Head of caudate nucleus (tissue), 42 donors: ENCODE data around the gene KAT2B.

Experiments
- DNase-seq, 42 donors: peaks; one replicate each; pipeline versions ENCODE4 v3.0.0 to v3.0.0-alpha.2; 2020 to 2021; ENCODE audit warnings: mixed read lengths in 7 of 42
- intact Hi-C: fragments of 100-400 bp; cut with DNase I; formaldehyde crosslinking; loops from one replicate; pipeline ENCODE4 v1.15.0; 2022

KAT2B gene

DNA sequence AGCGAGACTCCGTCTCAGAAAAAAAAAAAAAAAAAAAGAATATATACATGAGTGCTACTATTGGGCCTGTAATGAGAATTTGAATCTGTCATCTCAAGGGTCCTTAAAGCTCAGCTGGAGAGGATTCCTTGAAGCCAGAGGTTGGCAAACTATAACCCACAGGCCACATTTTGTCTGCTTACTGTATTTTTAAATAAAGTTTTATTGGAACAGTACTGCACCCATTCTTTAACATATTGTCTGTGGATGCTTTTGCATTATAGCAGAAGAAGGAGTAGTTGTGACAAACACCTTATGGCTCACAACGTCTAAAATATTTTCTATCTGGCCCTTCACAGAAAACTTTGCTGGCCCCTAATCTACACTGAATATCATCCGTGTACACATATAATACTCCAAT is 85.0 kb downstream of the KAT2B start:
- no peak for DNase-seq
- intact Hi-C loops = no loop called here

DNA sequence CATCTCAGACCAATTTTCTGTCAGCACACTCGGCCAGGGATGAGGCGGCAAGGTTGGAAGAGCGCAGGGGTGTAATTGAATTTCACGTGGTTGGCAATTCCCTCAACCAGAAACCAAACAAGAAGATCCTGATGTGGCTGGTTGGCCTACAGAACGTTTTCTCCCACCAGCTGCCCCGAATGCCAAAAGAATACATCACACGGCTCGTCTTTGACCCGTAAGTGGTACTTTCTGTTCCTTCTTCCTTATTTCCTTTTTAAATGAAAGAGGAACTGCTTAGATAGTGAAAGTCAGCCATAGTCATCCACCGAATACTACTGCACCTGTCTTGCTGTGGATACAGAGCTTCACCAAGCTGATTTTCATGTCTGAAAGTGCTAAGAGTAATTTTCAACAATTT is 85.7 kb downstream of the KAT2B start:
- intact Hi-C loops = no loop called here
- peak in 8 of 42 donors; percentile 6 to 32 (median 14) for DNase-seq

DNA sequence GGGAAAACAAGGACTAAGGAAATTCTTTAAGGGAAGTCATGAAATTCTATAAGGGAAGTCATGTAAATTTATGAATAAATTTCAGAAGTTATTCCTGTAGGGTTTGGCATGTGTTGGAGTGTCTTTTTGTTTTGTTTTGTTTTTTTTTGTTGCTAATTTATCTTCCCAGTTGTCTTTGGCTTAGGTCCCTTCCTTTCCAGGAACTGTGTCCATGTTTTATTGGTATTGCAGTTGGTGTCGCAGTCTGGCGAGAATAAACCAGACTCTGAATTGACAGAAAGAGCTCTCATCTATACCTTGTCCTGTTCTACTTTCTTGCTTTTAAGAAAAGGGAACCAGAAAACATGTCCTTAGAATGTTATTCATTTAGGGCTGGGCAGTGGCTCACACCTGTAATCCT is 88.1 kb downstream of the KAT2B start:
- no peak for DNase-seq

DNA sequence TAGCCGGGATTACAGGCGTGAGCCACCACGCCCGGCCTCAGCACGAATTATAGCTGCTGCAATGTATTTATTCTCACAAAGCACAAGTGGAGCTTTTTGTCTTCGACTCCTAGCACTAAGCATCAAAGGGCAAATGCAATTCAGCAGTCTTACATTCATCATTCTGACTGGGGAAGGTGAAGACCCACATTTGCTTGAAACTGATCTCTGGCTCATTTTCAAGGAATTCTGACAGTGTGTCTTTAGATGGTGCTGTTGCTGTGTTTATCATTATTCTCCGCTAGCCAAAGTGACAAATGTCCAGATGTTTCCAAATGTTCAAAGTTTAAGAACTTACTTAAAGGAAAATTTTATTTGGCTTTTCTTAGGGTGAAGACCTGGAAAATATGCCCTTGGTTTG is 89.9 kb downstream of the KAT2B start:
- intact Hi-C loops = no loop called here
- no peak for DNase-seq

More for the DNA sequence above, 88.1 kb downstream of the KAT2B start:
- intact Hi-C loops = no loop called here

DNA sequence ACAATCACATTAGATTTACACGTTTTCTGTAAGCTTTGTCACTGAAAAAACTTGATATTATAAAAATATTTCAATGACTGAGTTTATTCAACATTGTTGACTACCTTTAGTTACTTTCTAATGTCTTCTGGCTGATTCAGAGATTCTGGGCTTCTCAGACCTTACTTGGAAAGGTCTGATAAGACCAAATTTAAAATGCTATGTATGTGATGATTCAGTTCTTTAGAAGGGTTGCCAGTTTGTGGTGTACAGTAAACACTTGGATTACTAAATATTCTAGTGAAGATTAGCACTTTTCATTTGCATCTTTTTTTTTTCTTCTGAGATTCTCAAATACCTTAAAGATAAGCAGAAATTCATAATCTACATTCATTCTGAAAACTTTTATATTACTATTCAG is 96.0 kb downstream of the KAT2B start:
- intact Hi-C loops = no loop called here
- no peak for DNase-seq

DNA sequence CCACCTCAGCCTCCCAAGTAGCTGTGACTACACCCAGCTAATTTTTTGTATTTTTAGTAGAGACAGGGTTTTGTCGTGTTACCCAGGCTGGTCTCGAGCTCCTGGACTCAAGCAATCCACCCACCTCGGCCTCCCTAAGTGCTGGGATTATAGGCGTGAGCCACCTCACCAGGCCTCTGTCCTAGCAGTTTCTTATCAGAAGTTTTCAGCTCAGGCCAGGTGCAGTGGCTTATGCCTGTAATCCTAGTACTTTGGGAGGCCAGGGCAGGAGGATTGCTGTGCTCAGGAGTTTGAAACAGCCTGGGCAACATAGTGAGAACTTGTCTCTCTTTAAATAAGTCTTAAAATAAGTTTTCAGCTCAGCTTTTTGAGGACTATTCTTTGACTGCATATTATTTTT is 97.4 kb downstream of the KAT2B start:
- no peak for DNase-seq
- intact Hi-C loops = no loop called here

DNA sequence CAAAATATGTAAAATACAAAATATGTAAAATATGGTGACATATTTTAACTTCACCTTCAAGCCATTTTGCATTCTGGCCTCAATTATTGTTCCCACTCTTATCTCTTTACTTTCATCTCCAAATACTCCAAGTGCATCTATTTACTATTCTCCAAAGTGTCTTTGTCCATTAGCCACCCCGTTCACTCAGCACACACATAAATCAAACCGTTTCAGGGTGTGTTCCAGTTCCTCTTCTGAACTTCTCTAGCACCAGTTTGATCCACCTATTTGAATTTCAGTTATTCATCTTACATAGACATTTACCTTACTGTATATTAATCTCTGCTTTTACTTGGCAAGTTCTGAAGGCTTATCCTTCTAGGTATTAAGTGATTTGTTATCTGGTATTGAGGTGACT is 100.6 kb downstream of the KAT2B start:
- intact Hi-C loops = no loop called here
- DNase-seq = no peak

DNA sequence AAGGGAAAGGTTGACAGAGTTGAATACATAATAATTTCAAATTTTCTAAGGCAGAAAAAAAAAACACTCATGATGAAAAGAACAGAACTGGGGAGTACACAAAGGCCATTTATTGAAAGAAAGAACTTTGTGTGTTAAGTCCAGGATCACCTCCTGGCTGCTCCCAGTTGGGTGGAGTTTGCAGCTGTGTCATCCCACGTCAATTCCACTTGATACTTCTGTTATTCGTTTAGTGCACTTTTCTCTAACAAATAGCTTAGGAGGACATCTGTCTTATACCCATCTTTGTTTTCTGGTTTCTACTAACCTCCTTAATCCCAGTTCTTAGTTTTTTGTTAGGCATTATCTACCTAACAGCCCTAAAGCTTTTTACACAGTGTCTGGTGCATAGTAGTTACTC is 101.1 kb downstream of the KAT2B start:
- DNase-seq = peak in 1 of 42 donors; percentile 13
- intact Hi-C loops = no loop called here

DNA sequence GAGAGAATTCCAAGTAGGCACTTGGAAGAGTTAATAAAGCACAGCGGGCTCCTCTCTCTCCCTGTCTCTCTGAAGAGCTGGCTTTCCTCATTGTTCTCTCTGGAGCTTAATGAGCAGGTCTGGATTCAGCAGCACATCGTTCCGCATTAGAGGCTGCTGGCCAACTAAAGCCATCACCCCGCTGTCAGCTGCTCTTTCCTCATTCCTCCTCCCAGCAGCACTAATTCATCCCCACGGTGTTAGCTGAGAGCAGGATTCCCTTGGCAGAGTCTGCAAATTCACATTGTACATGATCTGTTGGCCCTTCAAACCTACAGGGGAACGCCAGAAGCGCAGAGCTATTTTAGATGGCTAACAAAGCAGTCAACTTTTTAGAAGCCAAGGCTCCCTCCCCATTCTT is 101.6 kb downstream of the KAT2B start:
- DNase-seq = peak; percentile 22 to 87 (median 66)
- intact Hi-C loops = no loop called here

DNA sequence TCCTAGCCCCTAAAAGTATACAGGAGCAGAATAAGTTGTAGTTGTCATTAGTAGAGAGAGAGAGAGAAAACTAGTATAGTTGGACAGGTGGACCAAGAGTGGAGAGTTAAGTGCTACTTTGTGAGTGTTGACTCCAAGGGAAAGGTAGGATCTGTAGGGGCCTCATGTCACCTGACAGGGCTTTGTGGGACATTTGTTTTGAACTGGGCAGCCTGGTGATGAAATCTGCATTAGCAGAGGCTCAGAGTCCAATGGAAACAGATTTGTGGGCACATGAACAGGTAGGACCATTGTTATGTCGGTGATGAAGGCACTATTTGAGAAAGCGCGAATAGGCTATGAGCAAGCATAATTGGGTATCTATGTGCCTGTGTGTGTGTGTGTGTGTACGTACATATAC is 102.3 kb downstream of the KAT2B start:
- intact Hi-C loops = no loop called here
- DNase-seq = no peak

DNA sequence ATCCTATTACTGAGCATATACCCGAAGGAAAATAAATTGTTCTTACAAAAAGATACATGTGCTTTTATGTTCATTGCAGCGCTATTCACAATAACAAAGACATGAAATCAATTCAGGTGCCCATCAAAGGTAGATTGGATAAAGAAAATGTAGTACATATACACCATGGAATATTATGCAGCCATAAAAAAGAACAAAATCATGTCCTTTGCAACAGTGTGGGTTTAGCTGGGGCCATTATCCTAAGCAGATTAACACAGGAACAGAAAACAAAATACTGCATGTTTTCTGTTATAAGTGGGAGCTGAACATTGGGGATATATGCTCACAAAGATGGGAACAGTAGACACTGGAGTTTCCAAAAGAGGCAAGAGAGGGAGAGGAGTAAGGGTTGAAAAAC is 103.3 kb downstream of the KAT2B start:
- no peak for DNase-seq
- intact Hi-C loops = no loop called here

DNA sequence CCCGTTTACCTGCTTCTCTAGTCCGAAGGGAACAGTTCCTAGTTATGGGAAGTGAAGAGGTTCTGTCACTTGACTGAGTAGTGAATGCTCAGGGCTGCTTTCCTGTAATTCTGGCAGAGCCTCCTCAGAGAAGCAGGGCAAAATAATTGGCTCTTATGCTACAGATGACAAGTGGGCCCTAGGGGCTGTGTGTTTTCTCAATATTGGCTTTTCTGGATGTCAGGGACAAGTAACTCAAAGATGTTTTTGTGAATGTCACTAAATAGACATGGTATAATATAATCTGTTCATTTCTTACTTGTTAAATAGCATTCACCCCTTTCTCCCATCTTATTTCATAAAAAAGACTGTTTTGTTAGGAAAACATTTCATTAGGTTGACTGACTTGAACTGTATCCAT is 105.6 kb downstream of the KAT2B start:
- no peak for DNase-seq
- intact Hi-C loops = no loop called here

DNA sequence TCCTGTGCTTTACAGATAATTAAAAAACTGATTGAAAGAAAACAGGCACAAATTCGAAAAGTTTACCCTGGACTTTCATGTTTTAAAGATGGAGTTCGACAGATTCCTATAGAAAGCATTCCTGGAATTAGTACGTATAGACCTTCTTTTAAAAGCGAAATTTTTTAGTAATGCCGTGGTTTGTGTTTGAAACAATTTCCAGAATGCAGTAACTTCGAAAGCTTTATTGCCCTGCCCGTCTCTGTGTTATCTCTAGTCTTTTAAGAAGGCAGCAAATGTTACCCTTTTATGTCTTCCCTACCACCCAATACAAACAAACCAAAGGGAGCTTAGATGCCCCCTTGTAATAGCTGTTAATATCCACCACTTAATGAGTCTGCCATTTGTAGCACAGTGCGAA is 106.1 kb downstream of the KAT2B start:
- intact Hi-C loops = no loop called here
- DNase-seq = no peak

DNA sequence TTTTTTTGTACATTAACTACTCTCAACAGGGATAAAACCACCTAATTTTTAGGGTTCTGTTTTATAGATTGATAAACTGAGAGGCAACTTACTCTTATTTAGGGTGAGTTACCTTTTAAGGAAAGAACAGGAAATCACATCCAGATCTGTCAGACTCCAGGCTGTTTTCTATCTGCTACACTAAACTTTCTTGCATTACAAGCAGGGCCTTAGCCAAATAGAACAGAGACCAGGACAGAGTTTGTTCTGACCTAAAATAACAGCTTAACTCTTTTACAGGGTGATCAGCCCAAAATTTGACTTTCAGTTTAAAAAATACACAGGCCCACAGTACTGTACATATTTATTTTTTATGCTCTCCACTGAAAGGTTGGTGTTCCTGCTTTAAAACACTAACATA is 107.1 kb downstream of the KAT2B start:
- intact Hi-C loops = no loop called here
- no peak for DNase-seq

DNA sequence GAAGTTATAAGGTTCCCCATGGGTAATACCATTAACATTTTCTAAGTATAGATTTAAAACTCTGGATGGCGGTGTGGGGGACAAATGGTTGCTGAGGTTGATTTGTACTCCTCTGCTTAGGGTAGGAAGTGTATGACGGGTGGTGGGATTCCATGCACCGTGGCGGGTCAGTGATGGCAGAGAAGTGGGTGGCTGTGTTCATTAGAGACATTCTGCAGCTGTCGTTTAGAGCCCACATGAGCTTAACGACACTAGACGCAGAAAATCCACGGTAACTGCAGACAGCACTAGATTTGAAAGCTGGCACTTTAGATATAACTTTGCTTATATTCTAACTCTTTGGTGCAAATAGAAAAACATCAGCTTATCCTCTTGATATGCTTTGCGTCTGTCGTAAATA is 108.2 kb downstream of the KAT2B start:
- DNase-seq = no peak
- intact Hi-C loops = no loop called here

DNA sequence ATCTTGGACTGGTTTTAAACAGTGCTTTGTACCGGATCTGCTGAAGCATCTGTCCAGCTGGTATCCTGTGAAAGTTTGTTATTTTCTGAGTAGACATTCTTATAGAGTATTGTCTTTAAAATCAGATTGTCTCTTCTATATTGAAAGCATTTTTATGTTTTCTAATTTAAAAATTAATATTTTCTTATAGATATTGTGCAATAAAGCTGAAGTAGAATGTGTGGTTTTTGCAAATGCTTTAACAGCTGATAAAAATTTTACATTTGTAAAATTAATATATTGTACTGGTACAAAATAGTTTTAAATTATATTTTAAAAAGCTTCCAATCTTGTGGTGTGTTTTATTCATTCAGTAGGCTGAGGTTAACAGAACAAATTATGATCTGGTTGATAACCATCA is 113.8 kb downstream of the KAT2B start:
- intact Hi-C loops = no loop called here
- DNase-seq = no peak

DNA sequence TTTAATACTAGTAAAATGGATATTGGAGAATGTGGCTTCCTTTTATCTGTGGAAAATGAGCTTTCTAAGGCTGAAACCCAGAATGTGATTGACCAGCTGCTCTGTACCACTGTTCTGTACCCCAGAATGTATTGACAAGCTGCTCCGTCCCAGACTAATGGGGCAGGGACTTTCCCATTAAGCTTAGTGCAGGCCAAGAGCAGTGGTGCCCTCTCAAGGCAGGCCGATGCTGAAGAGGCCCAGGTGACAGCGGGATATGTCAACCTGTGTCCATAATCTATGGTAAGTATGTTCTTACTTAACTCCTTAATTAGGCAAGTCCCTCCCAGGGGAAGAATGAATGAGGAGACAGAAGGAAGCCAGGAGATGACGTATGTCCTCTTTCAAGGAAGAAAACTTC is 114.7 kb downstream of the KAT2B start:
- intact Hi-C loops = no loop called here
- no peak for DNase-seq

DNA sequence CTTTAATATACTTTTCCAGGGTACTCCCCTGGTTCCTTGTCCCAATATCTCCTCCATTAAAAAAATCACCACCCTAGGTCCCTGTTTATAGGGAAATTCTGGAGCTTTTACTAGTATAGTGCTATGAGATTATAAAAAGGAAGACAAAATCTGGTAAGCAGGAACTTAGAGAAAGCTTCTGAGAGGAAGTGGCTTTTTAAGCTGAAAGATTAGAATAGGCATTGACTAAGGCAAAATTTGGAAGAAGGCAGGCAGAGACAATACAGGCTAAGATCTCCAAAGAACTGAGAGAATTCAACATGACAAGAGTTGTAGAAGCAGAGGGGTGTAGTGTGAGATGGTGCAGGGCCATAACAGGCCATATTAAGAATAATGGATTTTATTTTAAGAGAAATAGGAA is 120.0 kb downstream of the KAT2B start:
- no peak for DNase-seq
- intact Hi-C loops = no loop called here

DNA sequence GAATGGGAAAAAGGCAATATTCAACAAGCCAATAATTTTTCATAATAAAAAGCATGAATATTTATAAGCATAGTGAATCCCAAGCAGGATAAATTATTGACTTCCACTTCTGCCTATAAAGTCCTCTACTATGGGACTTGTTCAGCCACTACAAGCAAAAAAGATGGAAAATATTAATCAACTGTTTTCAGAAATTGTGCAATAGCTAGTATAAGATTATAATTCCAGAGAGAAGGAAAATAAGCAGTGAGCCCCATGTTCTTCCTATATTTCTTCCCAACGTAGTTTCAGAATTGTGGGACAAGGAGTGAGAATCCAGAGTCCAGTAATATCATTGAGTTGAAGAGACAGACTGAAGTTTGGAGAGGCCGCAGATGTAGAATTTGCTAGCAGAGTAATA is 121.5 kb downstream of the KAT2B start:
- no peak for DNase-seq
- intact Hi-C loops = no loop called here

DNA sequence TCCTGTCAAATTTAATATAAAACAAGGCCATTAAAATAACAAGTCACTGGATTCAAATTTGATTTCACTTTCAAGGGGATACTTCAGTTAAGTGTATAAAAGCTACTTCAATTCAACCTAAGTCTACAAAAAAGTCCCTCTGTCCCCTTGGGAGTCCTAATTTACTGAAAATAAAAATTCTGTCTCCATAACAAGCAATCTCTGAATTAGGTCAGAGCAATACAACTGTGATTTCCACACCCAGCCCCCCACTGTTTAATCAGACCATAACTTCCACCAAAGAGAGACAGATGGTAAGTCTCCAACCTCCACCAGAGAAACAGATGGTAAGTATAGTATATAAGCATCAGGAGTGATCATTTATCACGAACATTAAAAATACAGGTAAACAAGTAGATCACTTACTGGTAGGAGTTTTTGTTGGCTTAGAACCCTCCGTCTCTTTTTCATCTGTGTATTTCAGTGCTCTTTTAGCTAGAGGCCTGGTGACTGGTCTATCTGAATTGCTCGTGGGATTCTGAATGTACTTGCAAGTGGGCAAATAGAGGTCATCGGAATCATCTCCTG is 133.7 kb downstream of the KAT2B start:
- intact Hi-C loops = no loop called here
- DNase-seq = no peak

DNA sequence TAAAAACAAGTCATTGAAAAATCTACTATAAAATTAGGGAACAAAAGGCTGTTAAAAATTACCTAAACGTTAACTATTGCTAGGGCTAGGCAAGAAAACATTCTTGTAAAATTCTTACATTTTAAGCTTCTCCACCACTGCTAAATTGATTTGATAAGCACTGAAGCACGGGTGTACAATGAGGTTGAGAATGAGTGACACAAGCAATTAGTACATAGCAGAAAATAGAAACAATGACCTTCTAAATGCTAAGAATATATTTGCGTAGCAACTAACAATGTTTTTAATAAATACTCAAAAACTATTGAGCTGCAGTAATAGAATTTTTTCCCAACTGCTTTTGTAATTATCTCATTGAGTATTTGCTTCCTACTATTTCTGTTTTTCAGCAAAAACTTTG is 141.0 kb downstream of the KAT2B start:
- no peak for DNase-seq
- intact Hi-C loops = loop anchor here (10.0 kb wide), 1 partner anchor 136 kb away; the partner anchor contains the start of gene KAT2B

DNA sequence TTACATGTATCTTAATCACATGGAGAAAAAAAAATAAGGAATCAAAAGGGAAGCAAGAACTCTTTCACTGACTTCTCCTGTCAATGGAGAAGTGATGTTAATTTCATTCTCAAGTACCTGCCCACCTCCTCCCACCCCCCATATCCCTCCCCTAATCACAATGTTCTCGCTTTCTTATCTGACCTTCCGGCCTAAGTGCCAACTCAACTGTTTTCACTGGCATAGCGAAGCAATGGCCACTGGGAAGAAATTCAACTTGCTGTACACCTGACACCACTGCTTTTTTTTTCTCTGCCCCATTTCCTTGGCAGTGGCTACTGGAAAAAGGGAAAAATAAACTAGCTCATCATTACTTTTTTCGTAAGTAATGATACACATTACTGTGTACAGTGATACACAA is 142.0 kb downstream of the KAT2B start:
- intact Hi-C loops = loop anchor here (10.0 kb wide), 1 partner anchor 137 kb away; the partner anchor contains the start of gene KAT2B
- DNase-seq = no peak
